Activated T-helper 2 cell treated with anti-CD3 and anti-CD28 coated beads, Interferon-gamma antibody, Interleukin-2, Interleukin-4, amounts not matched to agents 10 μg/mL and 5 μg/mL and 100 μg/mL, durations not matched to agents 14 hours and 24 hours and 36 hours (primary cell): Measurements from ENCODE around the gene PKD1. TPM values are rescaled to one million over a fixed set of nuclear protein-coding genes. Genes with fewer than 3 reads are reported as not detected.

Experiments
- DNase-seq: peaks from one replicate; pipeline ENCODE4 v3.0.0; 2021; ENCODE audit warnings: low spot score
- H3K27ac Mint-ChIP-seq: one replicate; pipeline ENCODE4 v1.8.0; 2021; ENCODE audit warnings: mixed read lengths
- H3K27me3 Mint-ChIP-seq: one replicate; pipeline ENCODE4 v1.8.0; 2021; ENCODE audit warnings: low read depth, mixed read lengths
- H3K36me3 Mint-ChIP-seq: one replicate; pipeline ENCODE4 v1.8.0; 2021; ENCODE audit warnings: low read depth, mixed read lengths
- H3K4me1 Mint-ChIP-seq: one replicate; pipeline ENCODE4 v1.8.0; 2021; ENCODE audit warnings: low read depth, mixed read lengths
- H3K4me3 Mint-ChIP-seq: one replicate; pipeline ENCODE4 v1.8.0; 2021; ENCODE audit warnings: low read depth, mild to moderate bottlenecking, moderate library complexity, mixed read lengths
- H3K9me3 Mint-ChIP-seq: one replicate; pipeline ENCODE4 v1.8.0; 2021; ENCODE audit warnings: mixed read lengths
- intact Hi-C: fragments of 100-400 bp; cut with micrococcal nuclease; formaldehyde crosslinking; loops from one replicate; pipeline ENCODE4 v1.15.1; 2023
- total RNA-seq: library from RNA; stranded (reverse); gene quantifications from 2 replicates; pipeline ENCODE4 v1.2.3, GENCODE V29; 2022

PKD1 gene
- total RNA-seq, 1 donor from 2014 or later = 94.4 TPM

- Mint-ChIP-seq H3K4me3 (no peak overlapping the region), H3K27ac (no peak overlapping the region), H3K27me3 (no peaks in the 10 kb centered on the region), H3K9me3 (no peaks in the 10 kb centered on the region), H3K4me1 (no peaks in the 10 kb centered on the region), H3K36me3 (peaks cover 20% of the 10 kb centered on the region)
- DNase-seq = no peak
- intact Hi-C loops = no loop called here
Measured at GRCh38 chr16:2176047-2176446, 40.3 kb upstream of the PKD1 start.

DNA sequence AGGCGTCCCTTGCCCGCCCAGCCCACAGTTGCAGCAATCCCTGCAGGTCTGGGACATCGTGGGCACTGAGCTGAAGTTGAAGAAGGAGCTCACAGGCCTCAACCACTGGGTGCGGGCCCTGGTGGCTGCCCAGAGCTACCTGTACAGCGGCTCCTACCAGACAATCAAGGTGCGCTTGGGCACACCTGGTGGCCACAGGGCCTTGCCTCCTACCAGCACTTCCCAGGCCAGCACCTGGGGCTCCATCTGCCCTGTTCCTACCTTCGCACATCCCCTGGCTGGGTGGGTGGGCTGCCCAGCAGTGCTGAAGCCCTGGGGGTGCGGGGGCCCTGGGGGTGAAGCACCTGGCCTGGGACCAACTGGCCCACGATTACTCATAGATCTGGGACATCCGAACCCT, 39.8 kb upstream of the PKD1 start:
- intact Hi-C loops = no loop called here
- Mint-ChIP-seq H3K36me3 (peaks cover 20% of the 10 kb centered on the region), H3K4me1 (no peaks in the 10 kb centered on the region), H3K9me3 (no peaks in the 10 kb centered on the region), H3K27ac (no peak overlapping the region), H3K27me3 (no peaks in the 10 kb centered on the region), H3K4me3 (no peak overlapping the region)
- DNase-seq = no peak

- H3K9me3 Mint-ChIP-seq = no peaks in the 10 kb centered on the region
- no peaks in the 10 kb centered on the region for H3K4me1 Mint-ChIP-seq
- H3K27me3 Mint-ChIP-seq = no peaks in the 10 kb centered on the region
- H3K4me3 Mint-ChIP-seq = no peak overlapping the region
- H3K27ac Mint-ChIP-seq = no peak overlapping the region
- no peak for DNase-seq
- peaks cover 20% of the 10 kb centered on the region for H3K36me3 Mint-ChIP-seq
- intact Hi-C loops = no loop called here
Measured at GRCh38 chr16:2174396-2175131, 38.9 kb upstream of the PKD1 start.

DNA sequence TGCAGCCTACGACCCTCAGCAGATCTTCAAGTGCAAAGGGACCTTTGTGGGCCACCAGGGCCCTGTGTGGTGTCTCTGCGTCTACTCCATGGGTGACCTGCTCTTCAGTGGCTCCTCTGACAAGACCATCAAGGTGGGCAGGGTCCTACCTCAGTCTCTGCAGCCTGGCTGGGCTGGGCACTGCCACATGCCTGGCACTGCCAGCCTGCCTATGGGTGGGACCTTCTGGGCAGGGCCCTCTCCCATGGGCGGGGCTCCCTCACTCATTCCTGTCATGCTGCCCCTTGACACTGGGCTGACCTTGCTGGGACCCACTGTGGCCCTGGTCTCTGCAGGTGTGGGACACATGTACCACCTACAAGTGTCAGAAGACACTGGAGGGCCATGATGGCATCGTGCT, 38.2 kb upstream of the PKD1 start:
- no peak overlapping the region for H3K4me3 Mint-ChIP-seq
- no peaks in the 10 kb centered on the region for H3K27me3 Mint-ChIP-seq
- H3K27ac Mint-ChIP-seq = no peak overlapping the region
- intact Hi-C loops = no loop called here
- DNase-seq = no peak
- peaks cover 20% of the 10 kb centered on the region for H3K36me3 Mint-ChIP-seq
- no peaks in the 10 kb centered on the region for H3K9me3 Mint-ChIP-seq
- no peaks in the 10 kb centered on the region for H3K4me1 Mint-ChIP-seq

- intact Hi-C loops = no loop called here
- DNase-seq = no peak
- H3K4me3 Mint-ChIP-seq = no peak overlapping the region
- no peaks in the 10 kb centered on the region for H3K4me1 Mint-ChIP-seq
- H3K27me3 Mint-ChIP-seq = no peaks in the 10 kb centered on the region
- H3K9me3 Mint-ChIP-seq = no peaks in the 10 kb centered on the region
- H3K36me3 Mint-ChIP-seq = peaks cover 22% of the 10 kb centered on the region
- H3K27ac Mint-ChIP-seq = no peak overlapping the region
Measured at GRCh38 chr16:2173366-2173765, 37.7 kb upstream of the PKD1 start.

DNA sequence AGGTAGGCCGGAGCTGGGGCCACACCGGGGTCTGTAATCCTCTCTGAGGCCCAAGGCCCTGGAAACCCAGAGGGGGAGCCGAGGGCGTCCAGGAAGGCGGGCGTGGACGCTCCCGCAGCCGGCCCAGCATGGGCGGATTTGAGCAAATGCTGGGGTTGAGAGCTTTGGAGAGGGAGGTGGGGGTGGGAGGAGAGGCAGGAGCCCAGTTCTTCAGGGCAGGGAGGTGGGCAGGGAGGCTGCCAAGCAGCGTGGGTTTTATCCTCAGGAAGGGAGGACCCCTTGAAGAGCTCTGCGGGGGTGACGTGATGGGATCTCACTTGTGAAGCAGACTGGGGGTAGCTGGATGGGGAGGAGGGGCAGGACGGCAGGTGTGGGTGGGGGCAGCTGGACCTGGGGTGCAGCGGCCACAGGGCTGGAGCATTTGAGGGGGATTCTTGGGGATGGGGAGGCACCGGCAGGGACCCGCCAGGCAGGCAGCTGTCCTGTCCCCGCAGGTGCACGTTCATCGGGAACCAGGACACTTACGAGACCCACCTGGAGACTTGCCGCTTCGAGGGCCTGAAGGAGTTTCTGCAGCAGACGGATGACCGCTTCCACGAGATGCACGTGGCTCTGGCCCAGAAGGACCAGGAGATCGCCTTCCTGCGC, 37.1 kb upstream of the PKD1 start:
- no peak overlapping the region for H3K27ac Mint-ChIP-seq
- no peak for DNase-seq
- H3K4me3 Mint-ChIP-seq = no peak overlapping the region
- no peaks in the 10 kb centered on the region for H3K27me3 Mint-ChIP-seq
- no peaks in the 10 kb centered on the region for H3K4me1 Mint-ChIP-seq
- H3K9me3 Mint-ChIP-seq = no peaks in the 10 kb centered on the region
- H3K36me3 Mint-ChIP-seq = peaks cover 27% of the 10 kb centered on the region
- intact Hi-C loops = no loop called here

GRCh38 chr16:2171601-2172178, 36.0 kb upstream of the PKD1 start:
- Mint-ChIP-seq H3K36me3 (peaks cover 24% of the 10 kb centered on the region), H3K9me3 (no peaks in the 10 kb centered on the region), H3K4me1 (no peaks in the 10 kb centered on the region), H3K27me3 (no peaks in the 10 kb centered on the region), H3K27ac (no peak overlapping the region), H3K4me3 (no peak overlapping the region)
- DNase-seq = no peak
- intact Hi-C loops = no loop called here

- Mint-ChIP-seq H3K27ac (no peak overlapping the region), H3K36me3 (peaks cover 24% of the 10 kb centered on the region), H3K27me3 (no peaks in the 10 kb centered on the region), H3K4me3 (no peak overlapping the region), H3K9me3 (no peaks in the 10 kb centered on the region), H3K4me1 (no peaks in the 10 kb centered on the region)
- intact Hi-C loops = no loop called here
- no peak for DNase-seq
Measured at GRCh38 chr16:2170587-2171435, 35.1 kb upstream of the PKD1 start.

DNA sequence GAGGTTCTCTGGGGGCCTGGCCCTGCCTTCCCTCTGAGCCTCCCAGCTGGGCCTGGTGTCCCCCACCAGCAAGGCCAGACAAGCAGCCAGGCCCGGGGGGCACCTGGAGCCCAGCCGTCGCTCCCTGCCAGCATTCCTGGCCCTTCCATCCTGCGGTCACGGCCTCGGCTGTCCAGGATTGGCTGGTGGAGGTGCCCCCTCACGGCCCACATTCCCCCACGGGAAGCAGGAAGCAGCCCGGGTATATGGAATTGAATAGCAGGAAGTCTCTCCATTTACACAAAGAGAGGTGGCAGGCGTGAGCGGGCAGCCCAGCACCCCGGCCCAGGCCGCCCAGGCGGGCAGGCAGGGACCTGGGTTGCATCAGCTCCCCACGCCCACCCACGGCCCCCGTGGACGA, 34.4 kb upstream of the PKD1 start:
- Mint-ChIP-seq H3K27ac (no peak overlapping the region), H3K4me3 (no peak overlapping the region), H3K9me3 (no peaks in the 10 kb centered on the region), H3K27me3 (no peaks in the 10 kb centered on the region), H3K36me3 (peaks cover 27% of the 10 kb centered on the region), H3K4me1 (no peaks in the 10 kb centered on the region)
- intact Hi-C loops = no loop called here
- no peak for DNase-seq

GRCh38 chr16:2167068-2167638, 31.5 kb upstream of the PKD1 start:
- peaks cover 18% of the 10 kb centered on the region for H3K36me3 Mint-ChIP-seq
- no peak overlapping the region for H3K4me3 Mint-ChIP-seq
- no peak for DNase-seq
- H3K27me3 Mint-ChIP-seq = no peaks in the 10 kb centered on the region
- intact Hi-C loops = no loop called here
- H3K4me1 Mint-ChIP-seq = no peaks in the 10 kb centered on the region
- no peaks in the 10 kb centered on the region for H3K9me3 Mint-ChIP-seq
- H3K27ac Mint-ChIP-seq = no peak overlapping the region

DNA sequence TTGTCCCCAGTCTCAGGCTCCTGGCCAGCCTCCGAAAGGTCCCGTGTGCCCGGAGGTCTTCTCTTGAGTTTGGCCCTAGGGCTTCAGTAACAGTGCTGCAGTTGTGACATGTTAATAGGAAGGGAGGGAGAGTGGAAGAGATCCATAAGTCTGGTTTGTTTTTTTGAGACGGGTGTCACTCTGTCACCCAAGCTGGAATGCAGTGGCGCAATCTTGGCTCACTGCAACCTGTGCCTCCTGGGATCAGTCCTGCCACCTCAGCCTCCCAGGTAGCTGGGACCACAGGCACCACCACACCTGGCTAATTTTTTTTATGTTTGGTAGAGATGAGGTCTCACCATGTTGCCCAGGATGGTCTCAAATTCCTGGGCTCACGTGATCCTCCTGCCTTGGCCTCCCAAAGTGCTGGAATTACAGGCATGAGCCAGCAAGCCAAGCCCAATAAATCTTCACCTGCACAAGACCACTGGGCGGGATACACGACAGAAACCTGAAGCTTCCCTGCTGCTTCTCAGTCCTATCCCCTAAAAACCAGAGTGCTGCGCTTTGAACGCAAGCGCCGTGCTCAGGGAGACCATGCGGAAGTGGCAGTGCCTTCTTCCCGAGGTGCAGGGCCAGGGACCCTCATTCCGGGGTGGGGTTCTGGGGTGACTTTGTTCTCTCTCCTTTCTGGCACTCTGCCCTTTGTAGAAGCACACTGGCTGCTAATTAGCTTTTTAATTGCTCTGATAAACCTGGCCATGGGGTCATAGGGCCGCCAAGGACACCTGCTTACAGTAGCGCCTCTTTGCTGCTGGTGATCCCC, 30.8 kb upstream of the PKD1 start:
- no peak overlapping the region for H3K27ac Mint-ChIP-seq
- intact Hi-C loops = no loop called here
- no peaks in the 10 kb centered on the region for H3K9me3 Mint-ChIP-seq
- H3K4me3 Mint-ChIP-seq = no peak overlapping the region
- no peaks in the 10 kb centered on the region for H3K27me3 Mint-ChIP-seq
- H3K4me1 Mint-ChIP-seq = no peaks in the 10 kb centered on the region
- DNase-seq = no peak
- H3K36me3 Mint-ChIP-seq = peaks cover 23% of the 10 kb centered on the region

GRCh38 chr16:2165861-2166260, 30.2 kb upstream of the PKD1 start:
- intact Hi-C loops = no loop called here
- no peak overlapping the region for H3K4me3 Mint-ChIP-seq
- H3K27me3 Mint-ChIP-seq = no peaks in the 10 kb centered on the region
- H3K27ac Mint-ChIP-seq = no peak overlapping the region
- H3K4me1 Mint-ChIP-seq = no peaks in the 10 kb centered on the region
- no peaks in the 10 kb centered on the region for H3K9me3 Mint-ChIP-seq
- H3K36me3 Mint-ChIP-seq = peaks cover 23% of the 10 kb centered on the region
- DNase-seq = no peak
